ENCODE measurements around the gene UBQLN1. TPM values are rescaled to one million over a fixed set of nuclear protein-coding genes. Genes with fewer than 3 reads are reported as not detected.
"Not testable (repeated sequence)": the region's sequence is repeated elsewhere in the genome, so short reads cannot be mapped to it uniquely, and the experiment has no call there.

UBQLN1 gene
- total RNA-seq, 2 experiments from 2014 or later: 178 to 185 TPM

DNA sequence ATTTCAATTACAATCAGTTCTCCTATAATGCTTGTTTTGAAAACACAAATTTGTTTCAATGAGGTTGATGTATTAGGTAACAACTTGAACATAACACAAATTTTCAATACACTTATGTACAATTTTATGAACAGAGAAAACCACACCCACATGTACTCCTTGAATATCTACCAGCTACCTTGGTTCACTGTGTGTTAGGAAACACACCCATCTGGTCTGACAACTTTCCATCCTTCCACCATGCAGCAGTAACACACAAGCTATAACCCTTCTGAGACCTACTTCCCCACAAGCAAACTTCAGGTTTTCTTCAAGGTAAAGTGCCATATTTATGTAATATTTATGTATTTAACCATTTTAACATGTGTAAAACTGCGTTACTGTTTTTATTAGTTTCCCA is 36.4 kb upstream of the UBQLN1 start:
- H3K36me3 ChIP-seq (ENCODE audit: insufficient read depth, low read length): no peaks in the 10 kb centered on the region
- H3K4me3 ChIP-seq (ENCODE audit: low read length): no peak overlapping the region
- no peaks in the 10 kb centered on the region for H3K27me3 ChIP-seq (ENCODE audit: control insufficient read depth in 1 of 2, insufficient read depth in 2 of 2, low read length in 2 of 2)
- no peaks in the 10 kb centered on the region for H3K4me1 Mint-ChIP-seq (ENCODE audit: low read depth)
- H3K27me3 Mint-ChIP-seq: no peaks in the 10 kb centered on the region
- intact Hi-C loops (cut with DNase I, micrococcal nuclease): no loop called here
- H3K36me3 Mint-ChIP-seq (ENCODE audit: low read depth): peaks cover 43% of the 10 kb centered on the region
- ATAC-seq (ENCODE audit: poor library complexity) (no peak), DNase-seq (no peak)
- no peaks in the 10 kb centered on the region for H3K9me3 Mint-ChIP-seq
- ChIA-PET CTCF (no interaction called here), POLR2A (no interaction called here)
- no peak overlapping the region for H3K27ac ChIP-seq (ENCODE audit: low read depth in 1 of 2, low read length in 2 of 2)
- no peaks in the 10 kb centered on the region for H3K4me1 ChIP-seq (ENCODE audit: insufficient read depth, low read length)
- no peak overlapping the region for H3K4me3 Mint-ChIP-seq
- no peaks in the 10 kb centered on the region for H3K9me3 ChIP-seq (ENCODE audit: control insufficient read depth in 1 of 2, insufficient read depth in 1 of 2, low read length in 2 of 2)
- no peak overlapping the region for H3K27ac Mint-ChIP-seq
- TF ChIP-seq, protein P1, sequence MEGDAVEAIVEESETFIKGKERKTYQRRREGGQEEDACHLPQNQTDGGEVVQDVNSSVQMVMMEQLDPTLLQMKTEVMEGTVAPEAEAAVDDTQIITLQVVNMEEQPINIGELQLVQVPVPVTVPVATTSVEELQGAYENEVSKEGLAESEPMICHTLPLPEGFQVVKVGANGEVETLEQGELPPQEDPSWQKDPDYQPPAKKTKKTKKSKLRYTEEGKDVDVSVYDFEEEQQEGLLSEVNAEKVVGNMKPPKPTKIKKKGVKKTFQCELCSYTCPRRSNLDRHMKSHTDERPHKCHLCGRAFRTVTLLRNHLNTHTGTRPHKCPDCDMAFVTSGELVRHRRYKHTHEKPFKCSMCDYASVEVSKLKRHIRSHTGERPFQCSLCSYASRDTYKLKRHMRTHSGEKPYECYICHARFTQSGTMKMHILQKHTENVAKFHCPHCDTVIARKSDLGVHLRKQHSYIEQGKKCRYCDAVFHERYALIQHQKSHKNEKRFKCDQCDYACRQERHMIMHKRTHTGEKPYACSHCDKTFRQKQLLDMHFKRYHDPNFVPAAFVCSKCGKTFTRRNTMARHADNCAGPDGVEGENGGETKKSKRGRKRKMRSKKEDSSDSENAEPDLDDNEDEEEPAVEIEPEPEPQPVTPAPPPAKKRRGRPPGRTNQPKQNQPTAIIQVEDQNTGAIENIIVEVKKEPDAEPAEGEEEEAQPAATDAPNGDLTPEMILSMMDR (IDR thresholded peaks at IDR 0.05): no peak

DNA sequence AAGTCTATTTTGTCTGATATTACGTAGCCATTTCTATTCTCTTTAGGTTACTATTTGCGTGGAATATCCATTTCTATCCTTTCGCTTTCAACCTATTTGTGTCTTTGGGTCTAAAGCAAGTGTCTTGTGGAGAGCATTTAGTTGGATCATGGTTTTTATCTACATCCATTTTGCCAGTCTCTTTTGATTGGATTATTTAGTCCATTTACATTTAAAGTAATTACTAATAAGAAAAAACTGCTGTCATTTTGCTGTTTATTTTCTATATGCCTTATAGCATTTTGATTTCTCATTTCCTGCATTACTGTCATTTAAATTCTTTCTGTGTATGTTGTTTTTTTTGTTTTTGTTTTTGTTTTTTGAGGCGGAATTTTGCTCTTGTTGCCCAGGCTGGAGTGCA is 26.0 kb upstream of the UBQLN1 start:
- ChIA-PET CTCF (no interaction called here), POLR2A (no interaction called here)
- Mint-ChIP-seq H3K27ac (no peak overlapping the region), H3K4me1 (ENCODE audit: low read depth) (no peaks in the 10 kb centered on the region), H3K27me3 (no peaks in the 10 kb centered on the region), H3K4me3 (no peak overlapping the region), H3K36me3 (ENCODE audit: low read depth) (peaks cover 16% of the 10 kb centered on the region), H3K9me3 (peaks cover 3% of the 10 kb centered on the region)
- no peak overlapping the region for H3K4me3 ChIP-seq (ENCODE audit: low read length)
- TF ChIP-seq, protein P1 (IDR thresholded peaks at IDR 0.05): no peak
- H3K9me3 ChIP-seq (ENCODE audit: control insufficient read depth in 1 of 2, insufficient read depth in 1 of 2, low read length in 2 of 2): no peaks in the 10 kb centered on the region
- H3K36me3 ChIP-seq (ENCODE audit: insufficient read depth, low read length): no peaks in the 10 kb centered on the region
- intact Hi-C loops (cut with DNase I, micrococcal nuclease): no loop called here
- ATAC-seq (ENCODE audit: poor library complexity) (no peak), DNase-seq (no peak)
- H3K27me3 ChIP-seq (ENCODE audit: control insufficient read depth in 1 of 2, insufficient read depth in 2 of 2, low read length in 2 of 2): no peaks in the 10 kb centered on the region
- no peak overlapping the region for H3K27ac ChIP-seq (ENCODE audit: low read depth in 1 of 2, low read length in 2 of 2)
- H3K4me1 ChIP-seq (ENCODE audit: insufficient read depth, low read length): no peaks in the 10 kb centered on the region

DNA sequence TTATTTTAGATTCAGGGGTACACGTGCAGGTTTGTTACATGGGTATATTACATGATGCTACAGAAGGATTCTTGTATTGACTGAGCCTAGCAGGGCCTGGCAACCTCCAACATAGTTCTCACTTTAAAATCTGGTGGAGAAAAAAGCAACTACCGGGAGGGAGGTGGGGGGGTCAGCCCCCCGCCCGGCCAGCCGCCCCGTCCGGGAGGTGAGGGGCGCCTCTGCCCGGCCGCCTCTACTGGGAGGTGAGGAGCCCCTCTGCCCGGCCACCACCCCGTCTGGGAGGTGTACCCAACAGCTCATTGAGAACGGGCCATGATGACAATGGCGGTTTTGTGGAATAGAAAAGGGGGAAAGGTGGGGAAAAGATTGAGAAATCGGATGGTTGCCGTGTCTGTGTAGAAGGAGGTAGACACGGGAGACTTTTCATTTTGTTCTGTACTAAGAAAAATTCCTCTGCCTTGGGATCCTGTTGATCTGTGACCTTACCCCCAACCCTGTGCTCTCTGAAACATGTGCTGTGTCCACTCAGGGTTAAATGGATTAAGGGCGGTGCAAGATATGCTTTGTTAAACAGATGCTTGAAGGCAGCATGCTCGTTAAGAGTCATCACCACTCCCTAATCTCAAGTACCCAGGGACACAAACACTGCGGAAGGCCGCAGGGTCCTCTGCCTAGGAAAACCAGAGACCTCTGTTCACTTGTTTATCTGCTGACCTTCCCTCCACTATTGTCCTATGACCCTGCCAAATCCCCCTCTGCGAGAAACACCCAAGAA is 21.0 kb upstream of the UBQLN1 start:
- CTCF ChIA-PET; H3K9me3 ChIP-seq (ENCODE audit: control insufficient read depth in 1 of 2, insufficient read depth in 1 of 2, low read length in 2 of 2); H3K27ac Mint-ChIP-seq; H3K27me3 Mint-ChIP-seq; H3K4me3 Mint-ChIP-seq; H3K27ac ChIP-seq (ENCODE audit: low read depth in 1 of 2, low read length in 2 of 2); H3K36me3 Mint-ChIP-seq (ENCODE audit: low read depth); POLR2A ChIA-PET; intact Hi-C loops (cut with DNase I, micrococcal nuclease); H3K4me3 ChIP-seq (ENCODE audit: low read length); H3K4me1 Mint-ChIP-seq (ENCODE audit: low read depth); ATAC-seq (ENCODE audit: poor library complexity); H3K4me1 ChIP-seq (ENCODE audit: insufficient read depth, low read length); H3K9me3 Mint-ChIP-seq; H3K36me3 ChIP-seq (ENCODE audit: insufficient read depth, low read length); H3K27me3 ChIP-seq (ENCODE audit: control insufficient read depth in 1 of 2, insufficient read depth in 2 of 2, low read length in 2 of 2); DNase-seq: not testable (repeated sequence)

DNA sequence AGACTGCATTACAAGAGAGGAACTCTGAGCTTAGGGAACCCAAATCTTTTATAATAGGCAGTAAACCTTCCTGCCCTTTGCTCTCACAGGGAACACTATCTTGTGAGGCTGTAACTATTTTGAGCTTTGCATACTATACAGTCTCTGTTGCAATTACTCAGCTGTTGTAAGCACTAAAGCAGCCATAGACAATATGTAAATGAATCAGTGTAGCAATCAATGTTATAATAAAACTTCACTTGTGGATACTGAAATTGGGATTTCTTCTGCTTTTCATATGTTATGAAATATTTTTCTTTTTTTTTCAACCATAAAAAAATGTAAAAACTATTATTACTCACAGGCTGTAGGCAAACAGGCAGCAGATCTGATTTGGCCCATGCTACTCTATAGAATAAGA is 16.7 kb upstream of the UBQLN1 start:
- Mint-ChIP-seq H3K36me3 (ENCODE audit: low read depth) (no peaks in the 10 kb centered on the region), H3K27ac (no peak overlapping the region), H3K4me3 (no peak overlapping the region), H3K27me3 (no peaks in the 10 kb centered on the region), H3K4me1 (ENCODE audit: low read depth) (no peaks in the 10 kb centered on the region), H3K9me3 (no peaks in the 10 kb centered on the region)
- Histone ChIP-seq H3K4me3 (ENCODE audit: low read length) (no peak overlapping the region), H3K27ac (ENCODE audit: low read depth in 1 of 2, low read length in 2 of 2) (no peak overlapping the region), H3K27me3 (ENCODE audit: control insufficient read depth in 1 of 2, insufficient read depth in 2 of 2, low read length in 2 of 2) (no peaks in the 10 kb centered on the region), H3K9me3 (ENCODE audit: control insufficient read depth in 1 of 2, insufficient read depth in 1 of 2, low read length in 2 of 2) (peaks cover 0 to 4% of the 10 kb centered on the region in 2 experiments), H3K36me3 (ENCODE audit: insufficient read depth, low read length) (no peaks in the 10 kb centered on the region), H3K4me1 (ENCODE audit: insufficient read depth, low read length) (no peaks in the 10 kb centered on the region)
- ChIA-PET CTCF (no interaction called here), POLR2A (no interaction called here)
- intact Hi-C loops (cut with DNase I, micrococcal nuclease): no loop called here
- TF ChIP-seq, protein P1 (IDR thresholded peaks at IDR 0.05): no peak
- DNase-seq (no peak), ATAC-seq (ENCODE audit: poor library complexity) (no peak)

All from CD4-positive, alpha-beta T cell (primary cell).